Measurements from ENCODE around the gene KCTD5. TPM values are rescaled to one million over a fixed set of nuclear protein-coding genes. Genes with fewer than 3 reads are reported as not detected.
"Not testable (repeated sequence)": the region's sequence is repeated elsewhere in the genome, so short reads cannot be mapped to it uniquely, and the experiment has no call there.

KCTD5 gene, protein sequence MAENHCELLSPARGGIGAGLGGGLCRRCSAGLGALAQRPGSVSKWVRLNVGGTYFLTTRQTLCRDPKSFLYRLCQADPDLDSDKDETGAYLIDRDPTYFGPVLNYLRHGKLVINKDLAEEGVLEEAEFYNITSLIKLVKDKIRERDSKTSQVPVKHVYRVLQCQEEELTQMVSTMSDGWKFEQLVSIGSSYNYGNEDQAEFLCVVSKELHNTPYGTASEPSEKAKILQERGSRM
- total RNA-seq = 10 to 100 TPM; 24.0 to 26.2 TPM

DNA sequence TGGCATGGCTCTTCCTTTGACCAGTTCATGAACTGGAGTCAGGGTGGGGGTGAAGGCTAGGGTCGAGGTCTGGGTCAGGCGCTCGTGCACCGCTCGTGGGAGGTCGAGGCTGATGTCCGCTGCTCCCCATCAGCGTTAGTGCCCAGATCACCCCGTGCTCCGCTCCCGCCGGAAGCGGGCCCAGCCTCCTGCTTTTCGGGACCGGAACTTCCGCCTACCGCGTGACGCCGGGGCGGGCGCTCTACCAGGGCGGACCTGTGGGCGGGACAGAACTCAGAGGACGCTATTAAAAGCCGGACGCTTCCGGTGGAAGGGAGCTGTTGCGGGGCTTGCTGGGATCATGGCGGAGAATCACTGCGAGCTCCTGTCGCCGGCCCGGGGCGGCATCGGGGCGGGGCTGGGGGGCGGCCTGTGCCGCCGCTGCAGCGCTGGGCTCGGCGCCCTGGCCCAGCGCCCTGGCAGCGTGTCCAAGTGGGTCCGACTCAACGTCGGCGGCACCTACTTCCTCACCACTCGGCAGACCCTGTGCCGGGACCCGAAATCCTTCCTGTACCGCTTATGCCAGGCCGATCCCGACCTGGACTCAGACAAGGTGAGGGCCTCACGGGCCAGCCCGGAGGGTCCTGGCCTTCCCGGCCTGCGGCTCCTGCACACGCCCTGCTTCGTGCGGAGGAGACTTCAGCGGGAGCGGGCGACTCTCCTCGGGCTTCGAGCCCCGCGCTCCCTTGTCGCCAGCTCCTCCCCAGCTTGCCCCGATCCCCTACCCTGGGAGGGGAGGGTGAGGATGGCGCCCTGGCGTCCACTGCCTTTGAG, at the start of gene KCTD5:
Gene KCTD5 (plus strand): TSS at position 315 of the 813 bp plus-strand sequence. CDS start 26 bp downstream, at position 341.
- Mint-ChIP-seq H3K9me3 (ENCODE audit: low read depth) (no peaks in the 10 kb centered on the region), H3K27ac (peak within 1 kb of the TSS; percentile 98), H3K4me3 (peak within 1 kb of the TSS; percentile 100), H3K36me3 (ENCODE audit: low read depth) (peaks cover 14% of the 10 kb centered on the region), H3K4me1 (peaks cover 28% of the 10 kb centered on the region), H3K27me3 (no peaks in the 10 kb centered on the region)
- intact Hi-C loops (cut with DNase I, micrococcal nuclease) = loop anchor here (1.0 to 2.0 kb wide), 11 partner anchors 9 to 1262 kb away; partner anchors contain the start of genes SRRM2 (in 2 of the 2), CCNF (in 1 of the 2), ELOB (in 1 of the 2) and TRAF7 (in 1 of the 2)
- ChIA-PET POLR2A (interaction anchor here (0.6 to 1.4 kb wide), 4 partner anchors 9 to 527 kb away, joined by 4 to 9 read pairs (median 6); partner anchors contain the start of genes SRRM2 and TRAF7), CTCF (no interaction called here)
- peak; percentile 98 for DNase-seq
- peak; percentile 92 for ATAC-seq

DNA sequence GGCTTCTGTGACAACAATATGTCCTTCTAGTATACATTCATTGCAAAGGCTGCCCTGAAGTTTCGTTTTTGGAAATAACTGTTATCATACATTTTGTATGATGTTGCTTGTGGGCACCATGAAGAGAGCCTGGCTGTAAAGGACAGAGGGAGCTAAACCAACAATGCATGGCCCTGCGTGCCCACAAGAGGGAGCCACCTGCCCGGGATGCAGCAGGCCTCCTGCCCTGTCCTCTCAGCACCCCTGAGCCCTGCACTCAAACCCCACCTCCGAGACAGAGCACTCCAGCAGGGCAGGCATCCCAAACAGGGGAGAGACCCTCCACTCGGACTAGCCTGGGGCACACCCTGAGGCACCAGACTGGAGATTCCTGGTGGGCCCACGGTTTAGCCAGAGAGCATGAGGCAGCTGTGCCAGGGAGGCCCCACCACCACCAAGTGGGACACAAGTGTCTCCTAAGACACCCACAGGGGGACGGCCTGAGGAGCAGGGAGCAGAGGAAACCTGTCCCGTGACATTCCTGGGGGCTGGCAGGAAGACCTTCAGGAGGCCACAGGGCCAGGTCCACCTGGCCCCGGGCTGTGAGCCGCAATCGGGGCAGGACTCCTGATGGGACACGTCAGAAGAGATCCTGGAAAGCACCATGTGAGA, 43.1 kb upstream of the KCTD5 start:
- intact Hi-C loops (cut with DNase I, micrococcal nuclease); H3K36me3 Mint-ChIP-seq (ENCODE audit: low read depth); DNase-seq; H3K9me3 Mint-ChIP-seq (ENCODE audit: low read depth); CTCF ChIA-PET; H3K4me3 Mint-ChIP-seq; H3K27me3 Mint-ChIP-seq; H3K27ac Mint-ChIP-seq; POLR2A ChIA-PET; H3K4me1 Mint-ChIP-seq: not testable (repeated sequence)
- peak; percentile 89 for ATAC-seq

DNA sequence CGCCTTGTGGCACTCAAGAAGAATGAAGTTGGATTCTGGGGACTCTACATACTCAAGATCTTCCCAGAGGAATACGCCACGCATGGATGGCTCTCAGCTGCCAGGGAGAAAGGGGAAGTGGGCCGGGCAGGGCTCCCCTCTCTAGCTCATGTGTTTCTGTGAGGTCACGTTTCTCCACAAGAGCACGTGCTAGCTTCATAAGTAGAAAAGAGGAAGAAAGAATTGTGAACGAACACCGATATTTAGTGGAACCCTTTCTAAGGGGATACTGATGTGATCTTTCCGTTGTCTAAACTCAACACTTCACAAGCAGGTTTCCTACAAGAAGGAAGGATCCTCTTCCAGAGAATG, 42.6 kb upstream of the KCTD5 start:
- H3K9me3 Mint-ChIP-seq (ENCODE audit: low read depth); DNase-seq; H3K36me3 Mint-ChIP-seq (ENCODE audit: low read depth); CTCF ChIA-PET; H3K27me3 Mint-ChIP-seq; H3K27ac Mint-ChIP-seq; H3K4me3 Mint-ChIP-seq; POLR2A ChIA-PET; H3K4me1 Mint-ChIP-seq; ATAC-seq; intact Hi-C loops (cut with DNase I, micrococcal nuclease): not testable (repeated sequence)

DNA sequence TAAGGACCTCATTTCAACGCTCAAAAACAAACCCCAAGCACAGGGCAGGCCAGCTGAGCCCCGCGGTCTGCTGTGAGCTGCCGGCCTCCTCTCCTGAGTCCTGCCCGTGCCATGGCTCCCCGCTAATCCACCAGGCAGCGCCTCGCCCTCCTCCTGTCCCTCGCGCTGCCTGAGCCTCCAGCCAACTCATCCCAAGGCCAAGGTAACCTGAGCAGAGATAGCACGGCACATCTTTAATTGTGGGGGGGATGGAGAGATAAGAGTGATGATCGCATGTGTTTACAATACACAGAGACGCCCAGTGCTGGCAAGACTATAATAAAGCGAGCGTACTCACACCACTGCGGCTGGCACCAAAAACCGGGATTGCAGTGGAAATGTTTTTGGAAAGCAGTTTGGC, 39.8 kb upstream of the KCTD5 start:
- POLR2A ChIA-PET; H3K36me3 Mint-ChIP-seq (ENCODE audit: low read depth); H3K27me3 Mint-ChIP-seq; DNase-seq; ATAC-seq; H3K4me3 Mint-ChIP-seq; H3K4me1 Mint-ChIP-seq; H3K27ac Mint-ChIP-seq; intact Hi-C loops (cut with DNase I, micrococcal nuclease); H3K9me3 Mint-ChIP-seq (ENCODE audit: low read depth); CTCF ChIA-PET: not testable (repeated sequence)

DNA sequence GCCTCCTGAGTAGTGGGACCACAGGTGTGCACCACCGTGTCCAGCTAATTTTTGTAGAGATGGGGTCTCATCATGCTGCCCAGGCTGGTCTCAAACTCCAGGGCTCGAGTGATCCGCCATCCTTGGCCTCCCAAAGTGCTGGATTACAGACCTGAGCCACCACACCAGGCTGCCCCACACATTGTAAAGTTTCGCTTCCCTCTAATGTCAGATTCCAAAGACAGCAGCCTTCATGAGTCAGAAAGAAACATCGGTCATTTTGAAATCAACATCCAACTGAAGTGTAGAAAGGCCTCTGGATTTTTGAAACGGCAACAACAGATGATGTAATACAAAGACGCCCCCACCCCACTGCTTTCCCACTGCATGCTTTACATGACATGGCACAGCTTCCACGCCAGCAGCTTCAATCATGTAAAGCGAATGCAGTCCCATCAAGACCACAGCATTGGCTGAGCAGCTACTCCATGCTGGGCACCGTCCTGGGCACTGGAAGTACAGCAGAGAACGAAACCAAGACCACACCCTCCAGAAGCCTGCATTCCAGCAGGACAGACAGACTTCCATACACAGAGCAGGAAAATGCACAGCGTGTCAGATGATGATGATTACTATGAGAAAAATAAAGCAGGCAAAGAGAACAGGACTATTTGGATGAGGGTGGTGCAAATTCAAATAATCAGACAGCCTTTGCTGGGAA, 37.4 kb upstream of the KCTD5 start:
- POLR2A ChIA-PET = not testable (repeated sequence)

DNA sequence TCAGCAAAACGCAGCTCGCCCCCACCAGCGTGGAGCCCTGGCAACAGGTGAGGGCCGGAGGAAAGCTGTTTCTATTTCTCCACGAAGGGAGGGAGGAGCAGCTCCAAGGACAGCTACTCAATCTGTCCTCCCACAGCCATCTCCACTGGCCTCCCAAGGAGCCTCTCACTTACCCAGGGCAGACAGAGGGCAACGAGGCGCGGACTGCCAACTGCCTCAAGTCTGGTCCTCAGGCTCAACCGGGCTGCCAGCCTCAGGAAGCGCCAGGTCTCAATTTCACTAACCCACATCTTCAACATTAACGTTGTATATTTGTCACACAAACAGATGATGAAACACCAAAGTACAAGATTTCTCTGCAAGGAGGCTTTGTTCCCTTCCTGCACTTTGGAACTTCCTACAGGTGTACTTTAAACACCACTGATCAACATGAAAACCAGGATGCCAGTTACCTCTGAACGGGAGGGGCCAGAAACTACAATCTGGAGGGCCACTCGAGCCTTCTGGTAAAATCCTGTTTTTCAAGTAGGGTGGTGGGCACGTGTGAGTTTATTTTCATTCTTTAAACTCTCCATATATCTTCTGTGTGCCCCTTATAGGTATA, 31.0 kb upstream of the KCTD5 start:
- POLR2A ChIA-PET; DNase-seq; H3K9me3 Mint-ChIP-seq (ENCODE audit: low read depth); H3K36me3 Mint-ChIP-seq (ENCODE audit: low read depth); ATAC-seq; H3K4me1 Mint-ChIP-seq; H3K4me3 Mint-ChIP-seq; CTCF ChIA-PET; H3K27ac Mint-ChIP-seq; H3K27me3 Mint-ChIP-seq; intact Hi-C loops (cut with DNase I, micrococcal nuclease): not testable (repeated sequence)

More for the DNA sequence above, 37.4 kb upstream of the KCTD5 start:
- H3K4me1 Mint-ChIP-seq; DNase-seq; H3K27me3 Mint-ChIP-seq; intact Hi-C loops (cut with DNase I, micrococcal nuclease); CTCF ChIA-PET; H3K27ac Mint-ChIP-seq; H3K9me3 Mint-ChIP-seq (ENCODE audit: low read depth); H3K36me3 Mint-ChIP-seq (ENCODE audit: low read depth); H3K4me3 Mint-ChIP-seq: not testable (repeated sequence)
- peak; percentile 64 for ATAC-seq

DNA sequence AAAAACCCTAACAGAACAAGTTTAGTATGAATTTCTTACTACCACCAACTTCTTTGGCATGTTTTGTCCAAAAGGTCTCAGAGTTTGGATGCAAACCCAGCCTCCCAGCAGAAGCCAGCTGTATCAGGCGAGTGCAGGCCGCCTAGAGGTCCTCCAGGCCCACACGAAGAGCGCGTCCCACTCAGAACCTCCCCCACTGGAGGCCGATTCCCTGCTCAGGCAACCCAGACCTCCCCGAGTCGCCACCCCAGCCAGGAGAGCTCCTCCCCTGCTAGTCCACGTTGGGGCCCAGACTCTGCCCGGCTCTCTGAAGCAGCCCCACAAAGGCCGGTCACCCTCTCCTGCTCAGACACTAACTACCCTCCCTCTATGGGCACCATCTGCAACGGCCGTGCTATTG, 28.4 kb upstream of the KCTD5 start:
- H3K27ac Mint-ChIP-seq; CTCF ChIA-PET; H3K4me1 Mint-ChIP-seq; intact Hi-C loops (cut with DNase I, micrococcal nuclease); DNase-seq; POLR2A ChIA-PET; ATAC-seq; H3K9me3 Mint-ChIP-seq (ENCODE audit: low read depth); H3K27me3 Mint-ChIP-seq; H3K36me3 Mint-ChIP-seq (ENCODE audit: low read depth); H3K4me3 Mint-ChIP-seq: not testable (repeated sequence)

DNA sequence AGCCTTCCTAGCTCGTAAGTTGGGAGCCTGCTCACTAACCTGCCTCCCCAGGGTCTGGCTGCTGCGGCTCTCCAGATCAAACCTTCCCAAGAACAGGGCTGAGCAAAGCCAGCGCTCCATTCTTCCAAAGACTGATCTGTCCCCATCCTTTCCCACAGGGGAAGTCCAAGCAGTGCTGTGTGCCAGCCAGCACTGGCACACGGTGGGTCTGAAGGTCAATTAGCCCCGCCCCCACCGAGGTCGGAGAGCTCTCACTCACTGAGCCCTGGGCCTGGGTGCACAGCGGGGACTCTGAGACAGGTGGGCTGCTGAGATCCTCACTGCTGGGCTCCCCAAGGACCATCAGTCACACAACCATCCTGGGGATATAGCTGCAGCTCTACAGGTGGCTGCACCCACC, 27.4 kb upstream of the KCTD5 start:
- POLR2A ChIA-PET; H3K4me3 Mint-ChIP-seq; intact Hi-C loops (cut with DNase I, micrococcal nuclease); H3K4me1 Mint-ChIP-seq; H3K9me3 Mint-ChIP-seq (ENCODE audit: low read depth); H3K27ac Mint-ChIP-seq; DNase-seq; CTCF ChIA-PET; ATAC-seq; H3K36me3 Mint-ChIP-seq (ENCODE audit: low read depth); H3K27me3 Mint-ChIP-seq: not testable (repeated sequence)

DNA sequence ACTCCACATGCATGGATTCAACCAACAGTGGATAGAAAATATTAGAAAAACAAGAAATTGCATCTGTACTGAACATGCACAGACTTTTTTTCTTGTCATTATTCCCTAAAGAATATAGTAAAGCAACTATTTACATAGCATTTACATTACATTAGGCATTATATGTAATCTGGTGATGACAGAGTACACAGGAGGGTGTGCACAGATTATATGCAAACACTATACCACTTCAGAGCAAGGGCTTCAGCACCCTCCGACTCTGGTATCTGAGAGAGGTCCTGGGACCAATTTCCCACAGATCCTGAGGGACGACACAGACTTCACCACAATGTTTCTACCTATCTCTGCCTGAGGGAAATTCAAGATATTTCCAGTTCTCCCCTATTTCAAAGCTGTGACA, 25.3 kb upstream of the KCTD5 start:
- intact Hi-C loops (cut with DNase I, micrococcal nuclease) = no loop called here
- H3K4me1 Mint-ChIP-seq = peaks cover 4% of the 10 kb centered on the region
- no peaks in the 10 kb centered on the region for H3K9me3 Mint-ChIP-seq (ENCODE audit: low read depth)
- no peak overlapping the region for H3K4me3 Mint-ChIP-seq
- DNase-seq = no peak
- ATAC-seq = no peak
- no peaks in the 10 kb centered on the region for H3K27me3 Mint-ChIP-seq
- no peaks in the 10 kb centered on the region for H3K36me3 Mint-ChIP-seq (ENCODE audit: low read depth)
- ChIA-PET CTCF (interaction anchor here (0.7 kb wide), 1 partner anchor 362 kb away, joined by 3 read pairs; no protein-coding TSS in a partner anchor), POLR2A (no interaction called here)
- no peak overlapping the region for H3K27ac Mint-ChIP-seq

DNA sequence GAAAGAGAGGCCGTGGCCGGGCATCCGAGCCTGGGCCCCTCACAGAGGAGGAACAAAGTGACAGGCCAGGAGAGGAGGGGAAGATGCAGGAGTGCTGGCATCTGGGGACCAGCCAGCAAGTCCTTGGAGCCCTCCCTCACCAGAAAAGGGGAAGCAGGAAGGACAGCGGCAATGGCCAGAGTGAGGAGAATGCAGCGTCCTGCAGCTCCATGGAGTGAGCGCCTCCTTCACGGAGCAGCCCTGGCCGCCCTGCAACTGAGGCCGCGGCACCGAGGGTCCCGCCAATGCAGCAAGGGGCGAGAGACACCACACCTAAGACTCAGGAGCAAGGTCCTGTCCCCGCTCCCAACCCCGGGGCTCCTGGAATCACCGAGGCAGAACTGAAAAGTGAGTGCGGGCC, 24.5 kb upstream of the KCTD5 start:
- H3K27ac Mint-ChIP-seq; H3K36me3 Mint-ChIP-seq (ENCODE audit: low read depth); H3K4me1 Mint-ChIP-seq; ATAC-seq; H3K27me3 Mint-ChIP-seq; intact Hi-C loops (cut with DNase I, micrococcal nuclease); H3K4me3 Mint-ChIP-seq; DNase-seq; H3K9me3 Mint-ChIP-seq (ENCODE audit: low read depth); POLR2A ChIA-PET: not testable (repeated sequence)
- CTCF ChIA-PET = interaction anchor here (0.7 kb wide), 1 partner anchor 363 kb away, joined by 3 read pairs; no protein-coding TSS in a partner anchor

DNA sequence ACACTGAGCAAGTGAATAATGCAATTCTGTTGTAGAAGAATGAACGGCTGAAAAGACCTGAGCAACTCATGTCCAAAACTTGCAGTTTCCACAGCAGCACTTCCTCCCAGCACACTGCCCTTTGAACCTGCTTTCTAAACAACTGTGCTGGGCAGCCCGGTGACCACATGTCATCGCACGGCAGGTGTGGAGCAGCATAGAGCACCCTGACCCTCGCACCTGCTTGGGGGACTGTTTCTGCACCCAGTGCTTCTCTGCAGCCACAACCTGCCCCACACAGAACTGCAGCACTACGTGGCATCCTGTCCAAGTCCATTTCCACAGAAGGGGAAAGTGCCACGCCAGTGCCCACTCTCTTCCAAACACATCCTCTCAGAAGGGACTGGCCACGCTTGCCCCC, 22.8 kb upstream of the KCTD5 start:
- DNase-seq; CTCF ChIA-PET; H3K27me3 Mint-ChIP-seq; H3K36me3 Mint-ChIP-seq (ENCODE audit: low read depth); H3K27ac Mint-ChIP-seq; ATAC-seq; POLR2A ChIA-PET; intact Hi-C loops (cut with DNase I, micrococcal nuclease); H3K9me3 Mint-ChIP-seq (ENCODE audit: low read depth); H3K4me3 Mint-ChIP-seq: not testable (repeated sequence)
- H3K4me1 Mint-ChIP-seq = peaks cover 15% of the 10 kb centered on the region

Data from activated CD4-positive, alpha-beta T cell treated with anti-CD3 and anti-CD28 coated beads for 36 hours (primary cell).